Left renal cortex interstitium (tissue), 4 donors: ENCODE data around the gene GPC2. TPM values are rescaled to one million over a fixed set of nuclear protein-coding genes. Genes with fewer than 3 reads are reported as not detected.
"Not testable (repeated sequence)": the region's sequence is repeated elsewhere in the genome, so short reads cannot be mapped to it uniquely, and the experiment has no call there.

Source experiments
- DNase-seq, 4 donors: peaks; one replicate each; pipeline ENCODE4 v3.0.0-alpha.2; 2013; ENCODE audit warnings: low read depth in 4 of 4, low spot score in 2 of 4, missing footprints in 1 of 4
- polyA plus RNA-seq, 4 donors: library from polyadenylated mRNA; unstranded; fragments of 120-200 nt; gene quantifications; one replicate each; pipeline ENCODE4 v1.2.1, GENCODE V29; 2013; ENCODE audit not compliant: insufficient read length in 4 of 4

The GPC2 gene, protein sequence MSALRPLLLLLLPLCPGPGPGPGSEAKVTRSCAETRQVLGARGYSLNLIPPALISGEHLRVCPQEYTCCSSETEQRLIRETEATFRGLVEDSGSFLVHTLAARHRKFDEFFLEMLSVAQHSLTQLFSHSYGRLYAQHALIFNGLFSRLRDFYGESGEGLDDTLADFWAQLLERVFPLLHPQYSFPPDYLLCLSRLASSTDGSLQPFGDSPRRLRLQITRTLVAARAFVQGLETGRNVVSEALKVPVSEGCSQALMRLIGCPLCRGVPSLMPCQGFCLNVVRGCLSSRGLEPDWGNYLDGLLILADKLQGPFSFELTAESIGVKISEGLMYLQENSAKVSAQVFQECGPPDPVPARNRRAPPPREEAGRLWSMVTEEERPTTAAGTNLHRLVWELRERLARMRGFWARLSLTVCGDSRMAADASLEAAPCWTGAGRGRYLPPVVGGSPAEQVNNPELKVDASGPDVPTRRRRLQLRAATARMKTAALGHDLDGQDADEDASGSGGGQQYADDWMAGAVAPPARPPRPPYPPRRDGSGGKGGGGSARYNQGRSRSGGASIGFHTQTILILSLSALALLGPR
- polyA plus RNA-seq = 10 to 100 TPM in 2 of 4 donors, 1 to 10 TPM in 2; 5.9 to 17.4 (median 13.1) TPM

DNA sequence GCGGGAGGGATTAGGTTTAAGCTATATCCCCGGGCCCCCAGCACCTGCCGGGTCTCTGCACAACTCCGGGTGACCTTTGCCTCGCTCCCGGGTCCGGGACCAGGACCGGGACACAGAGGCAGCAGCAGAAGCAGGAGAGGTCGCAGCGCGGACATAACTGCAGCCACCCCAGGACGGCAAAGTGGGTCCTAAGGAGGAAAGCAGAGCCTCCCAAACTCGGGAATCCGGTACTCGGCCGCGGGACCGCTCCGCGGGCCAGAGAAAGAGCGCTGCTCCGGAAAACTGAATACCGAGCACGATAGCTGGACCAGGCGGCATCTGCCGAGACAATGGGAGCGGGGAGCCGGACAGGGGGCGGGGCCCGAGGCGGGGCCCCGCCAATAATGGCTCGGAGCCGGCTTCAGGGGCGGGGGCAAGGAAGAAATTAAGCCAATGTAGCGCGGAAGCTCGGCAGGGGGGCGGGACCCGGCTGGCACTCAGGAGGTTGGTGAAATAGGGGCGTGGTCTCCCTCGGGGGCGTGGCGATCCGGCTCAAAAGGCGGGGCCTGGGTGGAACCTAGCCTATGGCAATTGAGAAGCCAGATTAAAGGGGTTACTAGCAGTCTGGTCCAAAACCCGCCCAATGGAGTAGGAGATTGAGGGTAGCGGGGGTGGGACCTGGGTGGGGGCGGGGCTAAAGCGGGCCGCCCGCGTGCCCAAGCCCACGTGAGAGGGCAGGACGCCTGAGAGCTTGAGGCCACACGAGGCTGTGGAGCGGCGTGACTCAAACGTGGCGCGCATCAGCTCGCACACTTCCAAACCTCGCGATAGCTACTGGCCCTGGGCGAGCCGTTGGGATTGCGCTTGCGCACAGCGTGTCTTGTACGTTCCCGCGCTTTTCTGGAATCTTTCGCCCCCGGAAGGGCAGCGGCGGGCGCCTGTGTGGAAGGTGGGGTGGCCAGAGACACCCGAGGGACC, at the start of gene GPC2, which contains the start of gene STAG3:
TSS of gene GPC2 (minus strand) at position 337 of the 957 bp plus-strand sequence. CDS start at position 155, 182 bp downstream.
TSS of gene STAG3 (plus strand) at position 874 of the 957 bp plus-strand sequence. CDS start 2,639 bp downstream, outside the sequence.
- DNase-seq = peak; percentile 75 to 92 (median 90)

DNA sequence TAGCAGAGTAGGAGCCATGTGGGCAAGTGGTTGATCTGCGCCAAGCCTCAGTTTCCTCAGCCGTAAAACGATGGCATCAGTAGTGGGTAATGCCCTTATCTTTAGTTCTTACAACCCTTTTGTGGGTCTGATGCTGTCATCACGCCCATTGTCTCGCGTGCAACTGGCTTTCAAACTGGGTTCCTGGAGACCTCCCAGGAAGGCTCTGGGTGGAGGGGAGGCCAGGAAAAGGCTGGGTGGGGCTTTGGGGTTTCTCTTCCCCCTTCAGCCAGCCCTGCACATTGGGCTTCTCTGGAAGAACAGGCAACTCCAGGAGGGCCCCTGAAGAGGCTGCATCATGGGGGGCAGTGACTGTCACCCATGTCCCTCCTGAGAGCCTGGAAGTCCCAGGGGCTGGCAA, 47.7 kb upstream of the GPC2 start:
- DNase-seq = not testable (repeated sequence)

DNA sequence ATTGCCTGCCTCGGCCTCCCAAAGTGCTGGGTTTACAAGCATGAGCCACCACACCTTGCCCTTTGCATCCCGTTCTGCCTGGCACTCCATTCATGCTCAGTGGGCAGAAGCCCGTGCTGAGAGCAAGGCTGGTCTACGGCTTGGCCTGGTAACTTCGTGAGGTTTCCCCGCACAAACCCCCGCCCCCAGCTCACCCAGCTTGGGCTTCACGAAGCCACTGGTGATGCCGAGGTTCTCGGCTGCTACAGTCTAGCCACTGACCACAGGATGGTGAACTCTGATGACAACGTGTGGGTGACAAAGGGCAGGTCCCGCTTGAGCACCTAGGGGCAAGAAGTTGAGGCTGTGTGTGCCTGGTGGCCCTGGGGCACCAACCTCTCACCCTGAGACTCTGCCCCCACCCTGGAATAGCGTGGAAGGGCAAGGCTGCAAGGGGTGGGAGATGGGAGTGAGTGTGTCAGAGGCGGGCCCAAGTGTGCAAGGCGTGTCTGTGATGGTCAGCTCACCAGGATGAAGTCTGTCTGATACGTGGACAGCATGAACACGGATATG, 46.3 kb upstream of the GPC2 start:
- DNase-seq = not testable (repeated sequence)

DNA sequence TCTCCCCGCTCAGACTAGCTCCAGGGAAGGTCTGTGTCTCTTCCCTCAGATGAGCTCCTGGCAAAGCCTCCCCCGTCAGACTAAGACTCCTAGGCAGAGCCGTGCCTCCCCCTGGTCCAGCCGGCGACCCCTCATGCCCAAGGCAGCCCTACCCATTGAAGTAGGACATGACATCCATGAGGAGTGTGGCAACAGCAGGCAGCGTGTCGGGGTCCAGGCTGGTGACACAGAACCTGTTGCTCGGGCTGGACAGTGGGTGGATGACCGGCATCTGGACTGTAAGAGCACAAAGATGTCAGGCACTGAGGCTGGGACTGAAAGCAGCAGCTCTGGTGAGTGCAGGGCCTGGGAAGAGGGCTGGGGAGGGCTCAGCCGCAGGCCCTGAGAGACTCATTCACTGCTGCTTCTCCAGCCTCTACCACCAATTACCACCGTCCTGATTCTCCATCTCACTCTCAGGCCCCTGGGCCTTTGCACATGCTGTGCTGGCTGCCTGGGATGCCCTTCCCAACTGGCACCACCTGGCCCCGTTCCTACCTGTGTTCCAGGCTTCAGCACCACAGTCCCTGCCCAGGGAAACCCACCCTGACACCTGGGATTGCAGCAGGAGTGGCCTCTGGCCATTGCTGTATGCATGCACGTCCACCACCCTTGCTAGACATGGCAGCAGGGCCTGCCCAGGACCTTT, 45.4 kb upstream of the GPC2 start:
- no peak for DNase-seq

DNA sequence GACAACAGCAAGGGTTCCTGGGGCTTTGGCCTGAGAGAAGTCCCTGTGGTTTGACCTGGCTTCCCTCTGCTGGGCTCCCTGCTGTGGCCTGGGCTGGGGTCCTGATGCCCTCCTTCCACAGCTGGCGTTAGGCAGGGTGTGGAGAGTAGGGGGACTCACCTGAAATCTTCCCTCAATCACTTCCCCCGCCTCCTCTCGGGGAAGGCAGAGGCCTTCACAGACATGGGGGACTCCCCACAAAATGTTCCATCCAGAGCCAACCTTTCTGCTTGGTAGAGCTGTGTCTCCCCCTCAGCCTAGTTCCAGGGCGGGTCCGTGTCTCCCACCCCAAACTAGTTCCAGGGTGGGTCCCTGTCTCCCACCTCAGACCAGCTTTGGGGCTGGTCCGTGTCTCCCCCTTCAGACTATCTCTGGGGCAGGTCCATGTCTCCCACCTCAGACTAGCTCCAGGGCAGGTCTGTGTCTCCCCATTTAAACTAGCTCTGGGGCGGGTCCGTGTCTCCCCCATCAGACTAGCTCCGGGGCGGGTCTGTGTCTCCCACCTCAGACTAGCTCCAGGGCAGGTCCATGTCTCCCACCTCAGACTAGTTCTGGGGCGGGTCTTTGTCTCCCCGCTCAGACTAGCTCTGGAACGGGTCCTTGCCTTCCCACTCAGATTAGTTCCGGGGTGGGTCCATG, 44.7 kb upstream of the GPC2 start:
- DNase-seq = no peak

DNA sequence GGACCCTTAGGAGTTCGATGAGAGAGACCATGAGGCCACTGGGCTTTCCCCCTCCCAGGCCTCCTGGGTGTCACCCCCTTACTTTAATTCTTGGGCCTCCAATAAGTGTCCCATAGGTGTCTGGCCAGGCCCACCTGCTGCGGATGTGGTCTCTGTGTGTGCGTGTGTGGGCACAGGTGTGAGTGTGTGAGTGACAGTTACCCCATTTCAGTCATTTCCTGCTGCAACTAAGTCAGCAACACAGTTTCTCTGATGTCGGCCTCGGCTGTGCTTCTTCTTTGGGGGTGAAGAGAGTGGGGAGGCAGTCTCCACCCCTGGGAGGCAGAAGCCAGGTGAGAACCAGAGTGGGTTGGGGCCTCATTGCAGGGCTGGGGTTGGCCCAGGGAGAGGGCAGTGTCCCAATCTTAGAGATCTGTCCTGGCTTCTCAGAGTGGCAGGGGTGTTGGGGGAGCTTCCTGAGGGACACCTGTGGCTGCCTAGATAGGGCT, 44.1 kb upstream of the GPC2 start:
- DNase-seq = no peak

DNA sequence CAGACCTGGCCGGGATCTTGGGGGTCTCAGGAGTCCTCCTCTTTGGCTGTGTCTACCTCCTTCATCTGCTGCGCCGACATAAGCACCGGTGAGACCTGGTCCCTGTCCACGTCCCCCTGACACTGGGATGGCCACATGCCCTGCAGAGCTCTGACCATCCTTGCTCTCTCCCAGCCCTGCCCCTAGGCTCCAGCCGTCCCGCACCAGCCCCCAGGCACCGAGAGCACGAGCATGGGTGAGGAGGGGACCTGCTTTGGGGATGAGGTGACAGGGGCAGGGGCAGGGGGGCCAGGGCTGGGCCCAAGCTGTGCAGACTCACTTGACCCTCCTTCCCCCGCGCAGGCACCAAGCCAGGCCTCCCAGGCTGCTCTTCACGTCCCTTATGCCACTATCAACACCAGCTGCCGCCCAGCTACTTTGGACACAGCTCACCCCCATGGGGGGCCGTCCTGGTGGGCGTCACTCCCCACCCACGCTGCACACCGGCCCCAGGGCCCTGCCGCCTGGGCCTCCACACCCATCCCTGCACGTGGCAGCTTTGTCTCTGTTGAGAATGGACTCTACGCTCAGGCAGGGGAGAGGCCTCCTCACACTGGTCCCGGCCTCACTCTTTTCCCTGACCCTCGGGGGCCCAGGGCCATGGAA, 43.5 kb upstream of the GPC2 start:
- DNase-seq = no peak

DNA sequence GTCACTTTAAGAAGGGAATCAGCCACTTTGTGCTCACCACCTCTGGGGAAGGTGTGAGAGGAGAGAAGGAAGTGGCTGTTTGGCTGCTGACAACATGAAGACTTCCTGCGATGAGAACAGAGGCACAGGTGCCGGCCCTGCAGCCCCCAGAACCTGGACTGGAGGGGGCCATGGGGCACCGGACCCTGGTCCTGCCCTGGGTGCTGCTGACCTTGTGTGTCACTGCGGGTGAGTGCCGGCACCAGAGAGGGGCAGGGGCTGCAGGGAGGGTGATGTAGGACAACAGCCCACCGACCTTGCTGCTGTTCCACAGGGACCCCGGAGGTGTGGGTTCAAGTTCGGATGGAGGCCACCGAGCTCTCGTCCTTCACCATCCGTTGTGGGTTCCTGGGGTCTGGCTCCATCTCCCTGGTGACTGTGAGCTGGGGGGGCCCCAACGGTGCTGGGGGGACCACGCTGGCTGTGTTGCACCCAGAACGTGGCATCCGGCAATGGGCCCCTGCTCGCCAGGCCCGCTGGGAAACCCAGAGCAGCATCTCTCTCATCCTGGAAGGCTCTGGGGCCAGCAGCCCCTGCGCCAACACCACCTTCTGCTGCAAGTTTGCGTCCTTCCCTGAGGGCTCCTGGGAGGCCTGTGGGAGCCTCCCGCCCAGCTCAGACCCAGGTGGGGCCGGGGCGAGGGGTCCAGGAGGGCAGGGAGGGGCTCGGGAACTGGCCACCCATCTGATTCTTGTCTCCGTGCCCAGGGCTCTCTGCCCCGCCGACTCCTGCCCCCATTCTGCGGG, 42.8 kb upstream of the GPC2 start, which contains the start of gene PVRIG:
TSS of gene PVRIG (plus strand) at position 149 of the 785 bp plus-strand sequence. CDS start at position 171, 22 bp downstream.
- not testable (repeated sequence) for DNase-seq

DNA sequence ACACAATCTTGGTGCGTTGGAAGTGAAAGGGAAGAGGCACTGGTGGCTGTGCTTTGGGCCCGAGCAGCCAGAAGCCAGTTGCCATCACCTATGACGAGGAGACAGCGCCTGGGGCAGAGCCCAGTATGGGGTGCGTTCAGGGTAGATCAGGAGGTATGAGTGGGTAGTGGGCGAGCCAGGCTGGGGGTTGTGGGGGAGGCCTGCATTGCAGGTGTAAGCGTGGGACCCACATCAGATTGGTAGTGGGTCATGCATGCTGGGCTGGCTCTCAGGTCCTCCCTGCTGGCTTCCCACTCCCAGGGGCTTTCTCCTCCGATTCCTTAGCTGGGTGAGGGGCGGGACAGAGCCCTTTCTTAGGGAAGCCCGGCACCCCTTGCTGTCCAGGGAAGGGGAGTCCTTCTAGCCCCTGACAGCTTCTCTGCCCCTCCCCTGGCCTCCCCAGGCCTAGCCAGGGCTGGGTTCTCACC, 42.1 kb upstream of the GPC2 start:
- DNase-seq = no peak

DNA sequence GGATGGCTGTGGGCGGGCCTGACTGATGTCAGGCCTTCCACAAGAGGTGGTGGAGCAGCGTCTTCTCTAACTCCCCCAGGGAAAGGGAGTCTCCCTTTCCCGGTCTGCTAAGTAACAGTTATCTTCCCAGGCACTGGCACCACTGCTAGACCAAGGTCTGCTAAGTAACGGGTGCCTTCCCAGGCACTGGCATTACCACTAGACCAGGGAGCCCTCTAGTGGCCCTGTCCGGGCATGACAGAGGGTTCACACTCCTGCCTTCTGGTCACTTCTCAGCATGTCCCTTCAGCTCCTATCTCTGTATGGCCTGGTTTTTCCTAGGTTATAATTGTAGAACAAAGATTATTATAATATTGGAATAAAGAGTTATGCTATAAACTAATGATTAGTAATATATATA, 40.8 kb upstream of the GPC2 start:
- DNase-seq = not testable (repeated sequence)

DNA sequence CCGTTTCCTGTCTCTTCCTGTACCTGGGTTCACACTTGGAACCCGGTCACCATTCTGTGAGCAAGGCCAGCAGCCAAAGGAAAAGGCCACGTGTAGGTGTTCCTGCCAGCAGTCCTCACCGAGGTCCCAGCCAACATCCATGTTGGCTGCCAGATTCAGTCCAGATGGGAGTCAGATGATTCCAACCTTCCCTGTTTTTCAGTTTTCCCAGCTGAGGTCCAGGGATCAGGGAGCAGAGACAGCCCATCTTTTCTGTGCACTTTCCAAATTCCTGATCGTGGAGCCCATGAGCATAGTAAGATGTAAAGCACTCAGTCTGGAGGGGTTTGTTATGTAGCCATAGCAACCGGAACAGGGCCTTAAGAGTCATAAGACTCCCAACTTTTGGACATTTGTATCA, 38.7 kb upstream of the GPC2 start:
- DNase-seq = no peak

DNA sequence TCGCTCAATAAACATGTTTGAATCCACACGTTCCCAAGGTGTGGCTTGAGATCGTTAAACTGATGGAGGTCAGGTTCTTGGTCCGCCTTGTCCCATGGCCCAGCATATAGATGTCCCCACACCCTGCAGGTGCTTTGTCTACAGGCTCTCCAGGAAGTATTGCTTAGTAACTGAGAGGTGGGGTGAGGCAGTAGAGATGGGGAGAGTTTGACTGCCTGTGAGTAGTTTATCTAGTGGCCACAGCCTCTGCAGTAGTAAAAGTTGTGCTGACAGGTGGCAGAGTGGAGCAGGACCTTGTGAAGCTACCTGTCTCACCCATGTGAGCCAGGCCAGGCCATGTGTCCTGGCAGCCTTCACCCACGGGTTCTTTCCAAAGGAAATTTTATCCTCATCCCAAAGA, 37.2 kb upstream of the GPC2 start:
- not testable (repeated sequence) for DNase-seq

DNA sequence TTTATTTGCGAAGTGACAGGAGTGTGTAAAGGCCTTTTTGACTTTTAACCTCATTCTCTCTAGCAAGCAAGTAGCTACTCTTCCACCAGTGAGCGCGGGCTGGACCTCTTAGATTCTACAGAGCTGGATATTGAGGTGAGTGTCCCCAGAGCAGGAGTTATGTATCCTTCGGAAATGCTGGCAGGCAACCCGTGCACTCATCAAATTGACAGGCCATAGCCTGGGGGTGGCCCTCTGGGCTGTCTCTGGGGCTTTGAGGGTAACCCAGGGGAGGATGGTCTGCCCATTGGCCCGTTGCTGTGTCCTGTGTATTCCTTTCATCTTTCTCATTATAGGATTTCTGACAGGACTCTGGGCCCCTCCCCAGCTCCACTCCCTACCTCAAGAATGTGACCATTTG, 36.5 kb upstream of the GPC2 start:
- no peak for DNase-seq

DNA sequence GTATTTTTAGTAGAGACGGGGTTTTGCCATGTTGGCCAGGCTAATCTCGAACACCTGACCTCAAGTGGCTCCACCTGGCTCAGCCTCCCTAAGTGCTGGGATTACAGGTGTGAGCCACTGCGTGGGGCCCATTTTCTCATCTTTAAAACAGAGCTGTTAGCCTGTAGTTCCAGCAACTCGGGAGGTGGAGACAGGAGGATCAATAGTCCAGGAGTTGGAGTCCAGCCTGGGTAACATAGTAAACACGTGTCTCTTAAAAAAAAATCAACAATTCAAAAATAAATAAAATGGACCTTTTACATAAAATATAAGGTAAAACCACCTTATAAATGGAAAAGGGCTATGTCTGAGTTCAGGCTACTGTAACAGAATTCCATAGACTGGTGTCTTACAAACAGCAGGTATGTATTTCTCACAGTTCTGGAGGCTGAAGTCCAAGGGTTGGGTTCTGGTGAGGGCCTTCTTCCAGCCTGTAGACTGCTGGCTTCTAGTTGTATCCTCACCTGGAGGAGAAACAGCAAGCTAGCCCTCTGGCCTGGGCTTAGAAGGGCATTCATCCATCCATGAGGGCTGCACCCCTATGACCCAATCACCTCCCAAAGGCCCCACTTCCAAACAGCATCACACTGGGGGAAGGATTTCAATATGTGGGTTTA, 35.6 kb upstream of the GPC2 start:
- DNase-seq = no peak

DNA sequence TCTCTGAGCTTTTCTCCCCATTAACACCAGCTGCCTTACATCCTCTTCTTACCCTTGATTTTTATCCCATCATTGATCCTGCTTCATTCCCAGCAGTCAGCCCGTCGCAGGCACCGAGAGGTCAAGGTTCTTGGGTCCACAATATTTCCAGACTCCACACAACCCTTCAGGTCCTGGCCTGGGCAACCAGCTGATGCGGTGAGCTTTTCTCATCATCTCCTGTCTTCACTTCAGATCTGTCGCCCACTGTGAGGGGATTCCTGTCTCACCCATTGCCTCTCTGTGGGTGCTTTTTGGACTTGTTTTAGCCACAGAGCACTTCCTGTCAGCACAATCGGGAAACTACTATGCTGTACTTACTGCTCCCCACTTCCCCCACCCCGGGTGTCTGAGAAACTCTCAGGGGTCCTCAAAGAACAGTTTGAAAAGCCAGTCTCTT, 34.2 kb upstream of the GPC2 start:
- no peak for DNase-seq

DNA sequence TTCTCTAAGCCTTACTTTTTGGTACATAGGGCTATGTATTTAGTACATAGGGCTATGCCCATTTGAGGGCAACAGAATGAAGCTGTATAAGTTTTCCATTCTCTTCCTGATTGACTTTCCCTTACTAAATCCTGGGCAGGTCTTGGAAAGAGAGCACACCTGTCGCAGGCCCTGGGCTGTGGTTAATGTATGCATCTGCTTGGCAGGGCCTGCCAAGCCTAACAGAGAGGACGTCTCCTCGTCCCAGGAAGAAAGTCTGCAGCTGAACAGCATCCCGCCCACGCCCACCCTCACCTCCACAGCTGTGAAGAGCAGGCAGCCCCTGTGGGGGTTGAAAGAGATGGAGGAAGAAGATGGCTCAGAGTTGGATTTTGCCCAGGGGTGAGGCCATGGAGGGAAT, 33.6 kb upstream of the GPC2 start:
- DNase-seq = no peak

DNA sequence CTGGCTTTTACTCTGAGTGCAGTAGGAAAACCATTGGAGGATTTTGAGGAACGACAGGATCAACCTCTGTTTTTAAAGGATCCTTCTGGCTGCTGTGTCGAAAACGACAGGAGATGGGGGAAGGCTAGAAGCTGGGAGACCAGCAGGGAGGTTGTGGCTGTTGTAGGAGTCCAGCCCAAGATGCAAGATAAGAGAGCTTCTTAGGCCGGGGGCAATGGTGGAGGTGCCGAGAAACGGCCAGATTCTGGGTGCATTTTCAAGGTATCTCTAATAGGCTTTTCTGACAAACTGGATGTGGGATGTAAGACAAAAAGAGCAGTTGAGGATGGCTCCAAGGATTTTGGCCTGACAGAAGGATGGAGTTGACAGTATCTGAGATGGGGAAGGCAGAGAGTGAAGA, 32.3 kb upstream of the GPC2 start:
- DNase-seq = no peak
